GM21360 (cell line): ENCODE results near the gene FARP1.
"Not testable (repeated sequence)": the region's sequence is repeated elsewhere in the genome, so short reads cannot be mapped to it uniquely, and the experiment has no call there.

ENCODE experiments used
- ATAC-seq: cut with Tn5 transposase; IDR thresholded peaks from one replicate; pipeline ENCODE4 v1.9.1; 2021; ENCODE audit warnings: mild to moderate bottlenecking, moderate library complexity; ENCODE audit not compliant: unreplicated experiment

FARP1 gene

GRCh38 chr13:98348466-98349200 is 205.7 kb downstream of the FARP1 start:
- no peak for ATAC-seq

GRCh38 chr13:98349731-98350305 is 206.9 kb downstream of the FARP1 start:
- no peak for ATAC-seq

GRCh38 chr13:98350746-98351330 is 207.9 kb downstream of the FARP1 start:
- ATAC-seq: no peak

GRCh38 chr13:98351636-98352035 is 208.7 kb downstream of the FARP1 start:
- no peak for ATAC-seq

- ATAC-seq: no peak
These were observed 209.3 kb downstream of the FARP1 start for GRCh38 chr13:98352226-98352625.

GRCh38 chr13:98353750-98354149 is 210.9 kb downstream of the FARP1 start:
- no peak for ATAC-seq

GRCh38 chr13:98358937-98359336 is 216.0 kb downstream of the FARP1 start:
- ATAC-seq: no peak

GRCh38 chr13:98360545-98360944 is 217.7 kb downstream of the FARP1 start:
- ATAC-seq: no peak

GRCh38 chr13:98363326-98363725 is 220.4 kb downstream of the FARP1 start:
- no peak for ATAC-seq

- ATAC-seq: no peak
These were observed 221.3 kb downstream of the FARP1 start for GRCh38 chr13:98364179-98364578.

- ATAC-seq: no peak
These were observed 221.8 kb downstream of the FARP1 start for GRCh38 chr13:98364647-98365046.

GRCh38 chr13:98365302-98365701 is 222.4 kb downstream of the FARP1 start:
- ATAC-seq: no peak

- ATAC-seq: no peak
These were observed 223.1 kb downstream of the FARP1 start for GRCh38 chr13:98366010-98366409.

- ATAC-seq: no peak
These were observed 223.5 kb downstream of the FARP1 start for GRCh38 chr13:98366443-98366842.

- ATAC-seq: no peak
These were observed 224.1 kb downstream of the FARP1 start for GRCh38 chr13:98366959-98367358.

- no peak for ATAC-seq
These were observed 225.1 kb downstream of the FARP1 start for GRCh38 chr13:98368019-98368418.

GRCh38 chr13:98369520-98369919 is 226.6 kb downstream of the FARP1 start:
- not testable (repeated sequence) for ATAC-seq

- no peak for ATAC-seq
These were observed 227.4 kb downstream of the FARP1 start for GRCh38 chr13:98370261-98370660.

- ATAC-seq: no peak
These were observed 228.1 kb downstream of the FARP1 start for GRCh38 chr13:98370806-98371515.

GRCh38 chr13:98371516-98372023 is 228.7 kb downstream of the FARP1 start:
- no peak for ATAC-seq

GRCh38 chr13:98372876-98373275 is 230.0 kb downstream of the FARP1 start:
- no peak for ATAC-seq
